Activated B cell treated with CpG ODN at 0.5 μM for 24 hours (primary cell): ENCODE measurements around the gene INHBE. TPM values are rescaled to one million over a fixed set of nuclear protein-coding genes. Genes with fewer than 3 reads are reported as not detected.
"Not testable (repeated sequence)": the region's sequence is repeated elsewhere in the genome, so short reads cannot be mapped to it uniquely, and the experiment has no call there.

Source experiments
- ATAC-seq: fragments of 200-7000 bp; cut with Tn5 transposase; one replicate; pipeline ENCODE4 v1.10.0; 2021; ENCODE audit warnings: low read depth, mild to moderate bottlenecking, moderate library complexity
- CTCF ChIA-PET: fragments of 350-600 bp; sonication (Branson Sonifier 250); formaldehyde crosslinking; loops from one replicate; lab custom pipeline; 2021; ENCODE audit warnings: antibody characterized with exemption; lab: Charles Lee
- POLR2A ChIA-PET: fragments of 350-600 bp; sonication (Branson Sonifier 250); formaldehyde crosslinking; loops from one replicate; lab custom pipeline; 2021; ENCODE audit warnings: antibody characterized with exemption; lab: Charles Lee
- DNase-seq: peaks from one replicate; pipeline ENCODE4 v3.0.0; 2022
- H3K27ac Mint-ChIP-seq: one replicate; pipeline ENCODE4 v1.8.0; 2020; ENCODE audit warnings: mixed read lengths
- H3K27me3 Mint-ChIP-seq: one replicate; pipeline ENCODE4 v1.8.0; 2021; ENCODE audit warnings: mixed read lengths
- H3K36me3 Mint-ChIP-seq: one replicate; pipeline ENCODE4 v1.8.0; 2021; ENCODE audit warnings: low read depth, mixed read lengths
- H3K4me1 Mint-ChIP-seq: one replicate; pipeline ENCODE4 v1.8.0; 2021; ENCODE audit warnings: mixed read lengths
- H3K4me3 Mint-ChIP-seq: one replicate; pipeline ENCODE4 v1.8.0; 2020; ENCODE audit warnings: mild to moderate bottlenecking, mixed read lengths
- H3K9me3 Mint-ChIP-seq: one replicate; pipeline ENCODE4 v1.8.0; 2020; ENCODE audit warnings: mixed read lengths
- intact Hi-C: fragments of 100-400 bp; cut with micrococcal nuclease; formaldehyde crosslinking; loops from one replicate; pipeline ENCODE4 v1.15.1; 2024
- total RNA-seq: library from RNA; stranded (reverse); gene quantifications from 2 replicates; pipeline ENCODE4 v1.2.3, GENCODE V29; 2022
- TF ChIP-seq, protein P1 (sequence below): fragments of 200-600 bp; IDR thresholded peaks from one replicate; pipeline ENCODE4 v1.8.0; 2022; ENCODE audit warnings: antibody characterized with exemption, mild to moderate bottlenecking

The INHBE gene, protein sequence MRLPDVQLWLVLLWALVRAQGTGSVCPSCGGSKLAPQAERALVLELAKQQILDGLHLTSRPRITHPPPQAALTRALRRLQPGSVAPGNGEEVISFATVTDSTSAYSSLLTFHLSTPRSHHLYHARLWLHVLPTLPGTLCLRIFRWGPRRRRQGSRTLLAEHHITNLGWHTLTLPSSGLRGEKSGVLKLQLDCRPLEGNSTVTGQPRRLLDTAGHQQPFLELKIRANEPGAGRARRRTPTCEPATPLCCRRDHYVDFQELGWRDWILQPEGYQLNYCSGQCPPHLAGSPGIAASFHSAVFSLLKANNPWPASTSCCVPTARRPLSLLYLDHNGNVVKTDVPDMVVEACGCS
- total RNA-seq = 0.07 and 0.29 TPM in 2 replicates

DNA sequence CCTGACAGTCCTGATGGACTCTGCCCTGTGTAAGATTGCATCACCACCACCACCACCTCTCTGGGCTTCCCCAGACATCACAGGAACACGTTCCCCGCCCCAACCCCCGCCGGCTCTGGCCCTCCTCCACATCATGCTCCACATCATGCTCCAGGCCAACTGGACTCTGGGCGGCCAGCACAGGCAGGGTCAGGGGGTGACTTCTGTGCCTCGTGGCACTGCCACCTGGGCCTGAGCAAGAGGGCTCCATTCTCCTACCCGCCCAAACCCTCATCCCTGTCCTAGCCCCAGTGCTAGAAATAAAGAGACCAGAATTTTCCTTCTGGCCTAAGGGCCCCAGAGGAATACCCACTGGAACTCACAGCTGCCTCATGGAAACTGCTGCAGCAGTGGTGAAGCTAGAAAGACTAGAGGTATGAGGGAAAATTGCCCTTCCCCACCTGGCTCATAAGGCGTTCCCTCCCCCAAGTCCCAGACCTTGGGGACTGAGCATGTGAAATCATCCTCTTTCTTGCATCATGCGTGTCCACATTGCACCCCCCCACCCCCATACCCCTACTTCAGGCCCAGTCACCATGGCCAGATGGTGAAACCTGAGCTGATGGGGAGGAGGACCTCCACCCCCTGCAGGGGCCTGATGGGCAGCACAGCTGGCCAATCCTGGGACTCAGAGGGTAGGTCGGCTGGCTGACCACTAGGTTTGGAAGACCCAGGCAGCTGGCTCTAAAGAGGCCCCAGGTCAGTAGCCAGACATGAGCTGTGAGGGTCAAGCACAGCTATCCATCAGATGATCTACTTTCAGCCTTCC is at the start of gene INHBE:
TSS of gene INHBE (plus strand) at position 742 of the 808 bp plus-strand sequence. CDS start 230 bp downstream, outside the sequence.
- DNase-seq (no peak), ATAC-seq (no peak)
- POLR2A ChIA-PET = interaction anchor here (0.6 to 1.0 kb wide), 4 partner anchors 22 to 1304 kb away, joined by 3 to 4 read pairs (median 4); partner anchors contain the start of genes EEF1AKMT3 and METTL1
- Mint-ChIP-seq H3K36me3 (peaks cover 8% of the 10 kb centered on the region), H3K27me3 (no peaks in the 10 kb centered on the region), H3K4me1 (peaks cover 29% of the 10 kb centered on the region), H3K9me3 (no peaks in the 10 kb centered on the region), H3K27ac (peak within 1 kb of the TSS; percentile 57), H3K4me3 (peak within 1 kb of the TSS; percentile 76)
- intact Hi-C loops = loop anchor here (5.0 to 10.0 kb wide), 2 partner anchors 288 to 330 kb away; partner anchors contain the start of gene LRP1
- TF ChIP-seq, protein P1, sequence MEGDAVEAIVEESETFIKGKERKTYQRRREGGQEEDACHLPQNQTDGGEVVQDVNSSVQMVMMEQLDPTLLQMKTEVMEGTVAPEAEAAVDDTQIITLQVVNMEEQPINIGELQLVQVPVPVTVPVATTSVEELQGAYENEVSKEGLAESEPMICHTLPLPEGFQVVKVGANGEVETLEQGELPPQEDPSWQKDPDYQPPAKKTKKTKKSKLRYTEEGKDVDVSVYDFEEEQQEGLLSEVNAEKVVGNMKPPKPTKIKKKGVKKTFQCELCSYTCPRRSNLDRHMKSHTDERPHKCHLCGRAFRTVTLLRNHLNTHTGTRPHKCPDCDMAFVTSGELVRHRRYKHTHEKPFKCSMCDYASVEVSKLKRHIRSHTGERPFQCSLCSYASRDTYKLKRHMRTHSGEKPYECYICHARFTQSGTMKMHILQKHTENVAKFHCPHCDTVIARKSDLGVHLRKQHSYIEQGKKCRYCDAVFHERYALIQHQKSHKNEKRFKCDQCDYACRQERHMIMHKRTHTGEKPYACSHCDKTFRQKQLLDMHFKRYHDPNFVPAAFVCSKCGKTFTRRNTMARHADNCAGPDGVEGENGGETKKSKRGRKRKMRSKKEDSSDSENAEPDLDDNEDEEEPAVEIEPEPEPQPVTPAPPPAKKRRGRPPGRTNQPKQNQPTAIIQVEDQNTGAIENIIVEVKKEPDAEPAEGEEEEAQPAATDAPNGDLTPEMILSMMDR = no peak
- CTCF ChIA-PET = interaction anchor here (0.9 to 5.4 kb wide), 11 partner anchors 21 to 331 kb away, joined by 3 to 67 read pairs (median 3); partner anchors contain the start of gene INHBC

DNA sequence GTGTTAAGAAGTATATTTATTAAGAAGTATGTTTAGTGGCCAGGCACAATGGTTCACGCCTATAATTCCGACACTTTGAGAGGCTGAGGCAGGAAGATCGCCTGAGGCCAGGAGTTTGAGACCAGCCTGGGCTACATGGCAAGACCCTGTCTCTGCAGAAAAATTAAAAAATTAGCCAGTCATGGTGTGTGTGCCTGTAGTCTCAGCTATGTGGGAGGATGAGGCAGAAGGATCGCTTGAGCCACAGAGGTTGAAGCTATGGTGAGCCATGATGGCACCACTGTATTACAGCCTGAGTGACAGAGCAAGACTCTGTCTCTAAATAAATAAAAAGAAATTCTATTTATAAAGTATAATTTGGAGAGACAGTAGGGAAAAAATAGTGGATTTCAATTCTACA is 44.6 kb upstream of the INHBE start:
- Mint-ChIP-seq H3K27me3 (no peaks in the 10 kb centered on the region), H3K27ac (no peak overlapping the region), H3K4me1 (peaks cover 16% of the 10 kb centered on the region), H3K9me3 (no peaks in the 10 kb centered on the region), H3K36me3 (peaks cover 17% of the 10 kb centered on the region), H3K4me3 (no peak overlapping the region)
- CTCF ChIA-PET = interaction anchor here (1.1 kb wide), 1 partner anchor 227 kb away, joined by 4 read pairs; no protein-coding TSS in a partner anchor
- ATAC-seq = no peak
- DNase-seq = no peak
- intact Hi-C loops = loop anchor here (5.0 kb wide), 1 partner anchor 33 kb away; no protein-coding TSS in a partner anchor
- POLR2A ChIA-PET = no interaction called here
- TF ChIP-seq, protein P1 = no peak

DNA sequence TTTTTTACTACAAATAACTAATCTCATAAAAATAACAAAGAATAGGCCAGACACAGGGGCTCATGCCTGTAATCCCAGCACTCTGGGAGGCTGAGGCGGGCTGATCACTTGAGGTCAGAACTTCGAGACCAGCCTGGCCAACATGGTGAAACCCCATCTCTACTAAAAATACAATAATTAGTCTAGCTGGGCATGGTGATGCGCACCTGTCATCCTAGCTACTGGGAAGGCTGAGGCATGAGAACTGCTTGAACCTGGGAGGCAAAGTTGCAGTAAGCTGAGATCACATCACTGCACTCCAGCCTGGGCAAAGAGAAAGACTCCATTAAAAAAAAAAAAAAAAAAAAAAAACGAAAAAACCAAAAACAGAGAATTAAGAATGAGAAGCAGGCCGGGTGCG is 40.9 kb upstream of the INHBE start:
- H3K27me3 Mint-ChIP-seq, DNase-seq, H3K9me3 Mint-ChIP-seq, H3K4me3 Mint-ChIP-seq, POLR2A ChIA-PET, H3K27ac Mint-ChIP-seq, ATAC-seq: not testable (repeated sequence)
- intact Hi-C loops = loop anchor here (5.0 kb wide), 1 partner anchor 37 kb away; no protein-coding TSS in a partner anchor
- H3K4me1 Mint-ChIP-seq = peaks cover 35% of the 10 kb centered on the region
- H3K36me3 Mint-ChIP-seq = peaks cover 23% of the 10 kb centered on the region
- CTCF ChIA-PET = interaction anchor here (0.7 kb wide), 1 partner anchor 39 kb away, joined by 3 read pairs; no protein-coding TSS in a partner anchor

DNA sequence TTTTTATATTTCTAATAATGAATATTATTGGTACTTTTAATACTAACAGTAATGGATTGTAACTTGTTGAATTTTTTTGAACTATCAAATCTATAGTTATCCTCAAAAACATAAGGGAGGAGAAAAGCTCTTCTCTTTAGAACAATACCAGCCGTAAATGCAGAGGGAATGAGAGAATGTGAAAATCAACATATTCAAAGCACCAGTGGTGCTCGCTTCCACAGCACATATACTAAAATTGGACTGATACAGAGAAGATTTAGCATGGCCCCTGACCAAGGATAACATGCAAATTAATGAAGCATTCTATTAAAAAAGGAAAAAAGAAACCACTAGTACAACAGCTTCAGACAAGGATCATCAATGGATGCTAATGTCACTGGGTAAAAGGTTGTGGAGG is 40.0 kb upstream of the INHBE start:
- no peak overlapping the region for H3K4me3 Mint-ChIP-seq
- intact Hi-C loops = no loop called here
- H3K27me3 Mint-ChIP-seq = no peaks in the 10 kb centered on the region
- H3K4me1 Mint-ChIP-seq = peaks cover 35% of the 10 kb centered on the region
- no peak overlapping the region for H3K27ac Mint-ChIP-seq
- CTCF ChIA-PET = no interaction called here
- TF ChIP-seq, protein P1 = no peak
- POLR2A ChIA-PET = no interaction called here
- DNase-seq = no peak
- H3K36me3 Mint-ChIP-seq = peaks cover 29% of the 10 kb centered on the region
- H3K9me3 Mint-ChIP-seq = no peaks in the 10 kb centered on the region
- no peak for ATAC-seq

DNA sequence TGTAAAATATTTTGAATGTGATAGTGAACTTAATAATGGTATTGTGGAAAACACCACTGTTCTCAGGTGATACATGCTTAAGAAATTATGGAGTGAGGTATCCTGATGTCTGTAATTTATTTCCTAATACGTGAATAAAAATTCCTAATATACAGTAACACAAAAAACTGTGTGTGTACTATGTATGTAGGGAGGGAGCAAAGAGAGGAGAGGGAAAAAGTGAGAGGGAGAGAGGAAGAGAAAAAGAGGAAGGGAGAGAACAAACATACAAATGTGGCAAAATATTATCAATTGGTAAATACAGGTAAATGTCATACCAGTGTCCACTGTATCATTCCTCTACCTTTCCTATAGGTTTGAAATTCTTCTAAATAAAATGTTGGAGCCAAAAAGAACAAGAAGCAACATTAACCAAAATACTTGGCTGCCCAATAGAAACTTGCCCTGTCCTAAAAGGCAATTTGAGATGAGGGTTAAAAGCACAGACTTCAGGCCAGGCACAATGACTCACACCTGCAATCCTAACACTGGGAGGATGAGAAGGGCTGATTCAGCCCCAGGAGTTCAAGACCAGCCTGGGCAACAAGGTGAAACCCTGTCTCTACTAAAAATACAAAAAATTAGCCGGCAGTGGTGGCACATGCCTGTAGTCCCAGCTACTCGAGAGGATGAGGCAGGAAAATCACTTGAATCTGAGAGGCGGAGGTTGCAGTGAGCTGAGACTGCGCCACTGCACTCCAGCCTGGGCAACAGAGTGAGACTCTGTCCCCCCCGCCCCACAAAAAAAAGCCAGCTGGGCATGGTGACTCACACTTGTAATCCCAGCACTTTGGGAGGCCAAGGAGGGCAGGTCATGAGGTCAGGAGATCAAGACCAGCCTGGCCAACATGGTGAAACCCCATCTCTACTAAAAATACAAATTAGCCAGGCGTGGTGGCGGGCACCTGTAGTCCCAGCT is 38.8 kb upstream of the INHBE start:
- DNase-seq (no peak), ATAC-seq (no peak)
- CTCF ChIA-PET = no interaction called here
- Mint-ChIP-seq H3K4me3 (no peak overlapping the region), H3K27me3 (no peaks in the 10 kb centered on the region), H3K4me1 (peaks cover 31% of the 10 kb centered on the region), H3K9me3 (no peaks in the 10 kb centered on the region), H3K36me3 (peaks cover 32% of the 10 kb centered on the region), H3K27ac (no peak overlapping the region)
- TF ChIP-seq, protein P1 = no peak
- POLR2A ChIA-PET = interaction anchor here (0.6 kb wide), 1 partner anchor 137 kb away, joined by 4 read pairs; no protein-coding TSS in a partner anchor
- intact Hi-C loops = no loop called here
